Liver (tissue), 9 donors: ENCODE measurements around the gene NLGN1. TPM values are rescaled to one million over a fixed set of nuclear protein-coding genes. Genes with fewer than 3 reads are reported as not detected.

Experiments used
- DNase-seq: peaks from one replicate; pipeline ENCODE4 v3.0.0-alpha.2; 2017; ENCODE audit warnings: low spot score
- H3K27ac ChIP-seq, 2 donors: one replicate each; pipeline ENCODE4 v1.7.0; 2013; ENCODE audit warnings: inconsistent platforms in 2 of 2, low read length in 2 of 2, control low read depth in 1 of 2, low read depth in 1 of 2, mild to moderate bottlenecking in 1 of 2
- H3K27me3 ChIP-seq, 4 donors: one replicate each; pipeline versions ENCODE4 v1.6.1 to v1.7.0; 2013; ENCODE audit warnings: low read length in 3 of 4, inconsistent platforms in 1 of 4, mild to moderate bottlenecking in 1 of 4, moderate library complexity in 1 of 4; ENCODE audit not compliant: control insufficient read depth in 4 of 4, insufficient read depth in 4 of 4
- H3K36me3 ChIP-seq, 4 donors: one replicate each; pipeline versions ENCODE4 v1.6.1 to v1.7.0; 2013; ENCODE audit warnings: low read length in 3 of 4, mild to moderate bottlenecking in 3 of 4, low read depth in 1 of 4, moderate library complexity in 1 of 4; ENCODE audit not compliant: control insufficient read depth in 4 of 4, insufficient read depth in 3 of 4
- H3K4me1 ChIP-seq, 4 donors: one replicate each; pipeline versions ENCODE4 v1.6.1 to v1.7.0; 2013; ENCODE audit warnings: low read length in 3 of 4, mild to moderate bottlenecking in 3 of 4, moderate library complexity in 1 of 4; ENCODE audit not compliant: control insufficient read depth in 4 of 4, insufficient read depth in 4 of 4
- H3K4me3 ChIP-seq, 3 donors: one replicate each; pipeline versions ENCODE4 v1.6.1 to v1.7.0; 2013; ENCODE audit warnings: low read length in 3 of 3, control low read depth in 1 of 3, low read depth in 1 of 3, mild to moderate bottlenecking in 1 of 3
- H3K9ac ChIP-seq, 2 donors: one replicate each; pipeline ENCODE4 v1.7.0; 2013; ENCODE audit warnings: low read length in 2 of 2, mild to moderate bottlenecking in 2 of 2, moderate library complexity in 2 of 2, control low read depth in 1 of 2, low read depth in 1 of 2
- H3K9me3 ChIP-seq, 4 donors: one replicate each; pipeline versions ENCODE4 v1.6.1 to v1.7.0; 2013; ENCODE audit warnings: low read length in 3 of 4; ENCODE audit not compliant: control insufficient read depth in 4 of 4
- ATF3 ChIP-seq: IDR thresholded peaks from 2 replicates; pipeline ENCODE4 v1.6.1; 2016; ENCODE audit warnings: antibody characterized with exemption
- CTCF ChIP-seq: fragments of 150-350 bp; IDR thresholded peaks from 2 replicates; pipeline ENCODE4 v1.5.1; 2017; ENCODE audit warnings: improper control_type of control experiment, low read depth, low read length; ENCODE audit not compliant: missing input control
- EGR1 ChIP-seq, 2 donors: IDR thresholded peaks; 2 replicates each; pipeline ENCODE4 v1.6.1; 2016 to 2018; ENCODE audit warnings: antibody characterized with exemption in 2 of 2, low read depth in 2 of 2
- FOXA1 ChIP-seq: IDR thresholded peaks from 2 replicates; pipeline ENCODE4 v1.6.1; 2016; ENCODE audit warnings: antibody characterized with exemption
- FOXA2 ChIP-seq: IDR thresholded peaks from 2 replicates; pipeline ENCODE4 v1.6.1; 2016; ENCODE audit warnings: antibody characterized with exemption
- GABPA ChIP-seq, 2 donors: IDR thresholded peaks in 1 of 2; conservative IDR thresholded peaks in 1 of 2; 2 replicates each; pipeline ENCODE4 v1.6.1; 2016; ENCODE audit warnings: antibody characterized with exemption in 2 of 2, mild to moderate bottlenecking in 1 of 2, moderate library complexity in 1 of 2
- JUND ChIP-seq, 2 donors: IDR thresholded peaks; 2 replicates each; pipeline ENCODE4 v1.6.1; 2016; ENCODE audit warnings: antibody characterized with exemption in 2 of 2
- MAX ChIP-seq: IDR thresholded peaks from 2 replicates; pipeline ENCODE4 v1.6.1; 2016; ENCODE audit warnings: antibody characterized with exemption
- NR2F2 ChIP-seq: IDR thresholded peaks from 2 replicates; pipeline ENCODE4 v1.6.1; 2016; ENCODE audit warnings: antibody characterized with exemption
- TAF1 ChIP-seq: conservative IDR thresholded peaks from 2 replicates; pipeline ENCODE4 v1.6.1; 2016; ENCODE audit warnings: antibody characterized with exemption, mild to moderate bottlenecking
- ZBTB33 ChIP-seq: IDR thresholded peaks from 2 replicates; pipeline ENCODE4 v1.6.1; 2016; ENCODE audit warnings: antibody characterized with exemption
- WGBS: extraction: QIAGEN DNeasy Blood & Tissue Kit; methylation state at CpG from one replicate; pipeline ENCODE4 v1.1.7; 2013; 5-methylcytosine and 5-hydroxymethylcytosine counted together
- polyA plus RNA-seq, 2 donors: library from polyadenylated mRNA; stranded (reverse) in 1 of 2; unstranded in 1 of 2; fragments of 200-250 nt in 1 of 2; fragments of >200 nt in 1 of 2; fragmentation: Nextera tagmentation in 1 of 2; extraction: Ambion mirVana in 1 of 2; gene quantifications; one replicate each; pipeline versions ENCODE4 v1.2.1 to v1.2.3, GENCODE V29; 2013 to 2015
- total RNA-seq, 2 donors: library from RNA; depleted of rRNA; stranded (reverse); fragments of >200 nt; gene quantifications; one replicate each; pipeline ENCODE4 v1.2.3, GENCODE V29; 2014
- donor health status: healthy.
- donor health status: healthy.
- donor health status: healthy.
- donor health status: healthy.
- donor health status: healthy.

NLGN1 gene
- total and polyA plus RNA-seq, 4 donors, result 0.02 to 0.67 (median 0.37) TPM; not detected in 1

- no peak for TF ChIP-seq FOXA2
Observed at GRCh38 chr3:173709026-173709425, 311.5 kb downstream of the NLGN1 start (continued).

GRCh38 chr3:173711619-173712018 lies 314.1 kb downstream of the NLGN1 start:
- no peak for DNase-seq
- Histone ChIP-seq H3K4me3 (no peak overlapping the region), H3K27ac (no peak overlapping the region), H3K36me3 (no peaks in the 10 kb centered on the region), H3K27me3 (no peaks in the 10 kb centered on the region), H3K9me3 (no peaks in the 10 kb centered on the region), H3K4me1 (no peaks in the 10 kb centered on the region), H3K9ac (no peak overlapping the region)
- TF ChIP-seq ZBTB33 (no peak), GABPA (IDR thresholded peaks at IDR 0.05 in 1 of 2, conservative IDR thresholded peaks at IDR 0.05 in 1 of 2) (no peak), FOXA1 (no peak), NR2F2 (no peak), JUND (IDR thresholded peaks at IDR 0.05) (peak in 1 of 2 donors; percentile 12), CTCF (no peak), TAF1 (no peak)
- 41% methylated on average over 5 of the region's 5 CpGs for WGBS

- H3K27ac ChIP-seq, result no peak overlapping the region
- no peaks in the 10 kb centered on the region for H3K4me1 ChIP-seq
- no peaks in the 10 kb centered on the region for H3K36me3 ChIP-seq
- WGBS, result 68% methylated on average over 3 of the region's 3 CpGs
- TF ChIP-seq GABPA (IDR thresholded peaks at IDR 0.05 in 1 of 2, conservative IDR thresholded peaks at IDR 0.05 in 1 of 2) (no peak), FOXA1 (no peak), EGR1 (IDR thresholded peaks at IDR 0.05; ENCODE audit: low read depth in 2 of 2) (no peak), CTCF (no peak)
- no peak overlapping the region for H3K9ac ChIP-seq
- no peak overlapping the region for H3K4me3 ChIP-seq
- H3K27me3 ChIP-seq, result no peaks in the 10 kb centered on the region
- H3K9me3 ChIP-seq, result no peaks in the 10 kb centered on the region
- DNase-seq, result no peak
Observed at GRCh38 chr3:173719585-173719984, 322.0 kb downstream of the NLGN1 start.

GRCh38 chr3:173725507-173725906 lies 328.0 kb downstream of the NLGN1 start:
- no peak for DNase-seq
- Histone ChIP-seq H3K36me3 (no peaks in the 10 kb centered on the region), H3K27me3 (peaks cover 0 to 2% (median 0%) of the 10 kb centered on the region in 4 donors), H3K4me3 (no peak overlapping the region), H3K9me3 (no peaks in the 10 kb centered on the region), H3K4me1 (no peaks in the 10 kb centered on the region), H3K27ac (no peak overlapping the region), H3K9ac (no peak overlapping the region)
- 79% methylated on average over 3 of the region's 3 CpGs for whole genome bisulfite sequencing
- no peak for TF ChIP-seq MAX
- TF ChIP-seq JUND (IDR thresholded peaks at IDR 0.05), result no peak
- no peak for TF ChIP-seq ZBTB33
- TF ChIP-seq GABPA (IDR thresholded peaks at IDR 0.05 in 1 of 2, conservative IDR thresholded peaks at IDR 0.05 in 1 of 2), result no peak
- TF ChIP-seq ATF3, result no peak
